ENCODE results near the gene EPN1. TPM values are rescaled to one million over a fixed set of nuclear protein-coding genes. Genes with fewer than 3 reads are reported as not detected.

The EPN1 gene
- total and polyA plus RNA-seq, 5 donors: 175 to 232 (median 205) TPM

DNA sequence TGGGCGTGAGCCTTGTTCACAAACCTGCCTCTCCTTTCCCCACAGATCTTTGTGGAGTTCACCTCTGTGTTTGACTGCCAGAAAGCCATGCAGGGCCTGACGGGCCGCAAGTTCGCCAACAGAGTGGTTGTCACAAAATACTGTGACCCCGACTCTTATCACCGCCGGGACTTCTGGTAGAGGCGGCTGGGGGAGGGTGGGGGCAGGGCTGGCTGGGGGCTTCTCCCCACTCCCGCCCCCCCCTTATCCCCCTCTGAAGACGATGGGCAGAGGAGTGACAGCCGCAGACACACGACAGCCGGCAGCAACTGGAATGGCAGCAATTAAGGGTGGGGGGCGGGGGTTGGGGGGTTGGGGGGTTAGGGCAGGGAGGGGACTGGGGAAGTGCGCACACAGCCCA lies 1.1 kb upstream of the EPN1 start:
- peaks cover 5% of the 10 kb centered on the region for H3K4me1 ChIP-seq (ENCODE audit: control insufficient read depth, insufficient read depth, low read length)
- ATAC-seq (no peak), DNase-seq (peak in 1 of 3 donors; percentile 46)
- intact Hi-C loops (cut with DNase I): no loop called here
- no peak overlapping the region for H3K4me3 ChIP-seq (ENCODE audit: low read length)
- H3K27ac ChIP-seq (ENCODE audit: low read length): no peak overlapping the region
- 70% methylated on average over 15 of the region's 15 CpGs for WGBS
- no peaks in the 10 kb centered on the region for H3K9me3 ChIP-seq (ENCODE audit: control insufficient read depth, low read length)
- H3K27me3 ChIP-seq (ENCODE audit: control insufficient read depth, insufficient read depth): no peaks in the 10 kb centered on the region

DNA sequence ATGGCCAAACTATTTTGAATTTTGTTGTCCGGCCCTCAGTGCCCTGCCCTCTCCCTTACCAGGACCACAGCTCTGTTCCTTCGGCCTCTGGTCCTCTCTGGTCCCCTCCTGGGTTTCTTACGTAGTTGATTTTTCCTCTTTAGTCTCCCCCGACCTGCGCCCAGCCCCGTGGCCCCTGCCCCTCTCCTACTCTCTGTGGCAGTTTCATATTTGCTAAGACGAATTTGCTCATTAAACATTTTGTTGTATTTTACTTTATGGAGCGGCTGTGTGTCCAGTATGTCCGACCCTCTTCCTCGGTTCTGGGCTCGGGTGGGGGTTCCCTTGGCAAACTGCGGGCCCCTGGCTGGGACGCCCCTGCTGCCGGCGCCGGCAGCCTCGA lies 576 bp upstream of the EPN1 start:
- DNase-seq (no peak), ATAC-seq (peak in 1 of 2 donors; percentile 2)
- H3K4me1 ChIP-seq (ENCODE audit: control insufficient read depth, insufficient read depth, low read length): peaks cover 5% of the 10 kb centered on the region
- no peaks in the 10 kb centered on the region for H3K27me3 ChIP-seq (ENCODE audit: control insufficient read depth, insufficient read depth)
- H3K9me3 ChIP-seq (ENCODE audit: control insufficient read depth, low read length): no peaks in the 10 kb centered on the region
- intact Hi-C loops (cut with DNase I): no loop called here
- peak overlapping the region; percentile 17 for H3K4me3 ChIP-seq (ENCODE audit: low read length)
- H3K27ac ChIP-seq (ENCODE audit: low read length): peak overlapping the region; percentile 9
- 23% methylated on average over 17 of the region's 17 CpGs for WGBS

DNA sequence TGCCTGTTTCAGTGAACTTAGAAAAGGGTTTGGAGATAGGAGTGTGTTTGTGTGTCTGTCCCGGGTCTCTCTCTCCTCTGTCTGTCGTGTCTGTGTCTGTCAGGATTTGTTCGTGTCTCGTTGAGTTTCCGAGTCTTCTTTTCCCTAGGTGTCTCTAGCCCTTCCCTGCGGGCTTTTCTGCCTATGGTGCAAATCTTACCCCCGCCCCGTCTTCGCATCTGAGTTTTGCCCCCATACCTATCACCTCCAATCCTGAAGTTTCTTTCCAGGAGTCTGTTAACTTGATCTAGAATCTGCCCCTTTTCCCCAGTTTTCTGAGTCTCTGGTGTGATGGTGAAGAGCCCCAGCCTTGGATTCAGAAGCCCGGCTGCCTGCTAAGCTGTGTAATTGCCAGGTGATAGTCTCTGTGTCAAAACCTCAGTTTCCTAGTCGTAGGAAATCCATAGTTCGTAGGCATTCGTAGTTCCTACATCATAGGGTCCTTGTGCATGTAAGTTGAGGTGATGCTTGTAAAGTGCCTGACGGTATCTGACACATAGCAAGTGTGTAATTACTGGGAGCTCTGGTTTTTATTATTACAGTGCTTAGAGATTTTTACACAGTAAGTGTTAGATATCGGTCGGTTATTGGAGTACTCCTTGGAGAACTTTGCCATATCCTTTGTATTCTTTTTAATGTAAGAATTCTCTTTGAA lies 782 bp downstream of the EPN1 start:
- intact Hi-C loops (cut with DNase I): no loop called here
- no peaks in the 10 kb centered on the region for H3K9me3 ChIP-seq (ENCODE audit: control insufficient read depth, low read length)
- H3K27me3 ChIP-seq (ENCODE audit: control insufficient read depth, insufficient read depth): no peaks in the 10 kb centered on the region
- peak overlapping the region; percentile 79 for H3K4me3 ChIP-seq (ENCODE audit: low read length)
- peak in 1 of 3 donors; percentile 14 for DNase-seq
- ATAC-seq: no peak
- WGBS: 9% methylated on average over 16 of the region's 16 CpGs
- peaks cover 5% of the 10 kb centered on the region for H3K4me1 ChIP-seq (ENCODE audit: control insufficient read depth, insufficient read depth, low read length)
- H3K27ac ChIP-seq (ENCODE audit: low read length): peak overlapping the region; percentile 84

DNA sequence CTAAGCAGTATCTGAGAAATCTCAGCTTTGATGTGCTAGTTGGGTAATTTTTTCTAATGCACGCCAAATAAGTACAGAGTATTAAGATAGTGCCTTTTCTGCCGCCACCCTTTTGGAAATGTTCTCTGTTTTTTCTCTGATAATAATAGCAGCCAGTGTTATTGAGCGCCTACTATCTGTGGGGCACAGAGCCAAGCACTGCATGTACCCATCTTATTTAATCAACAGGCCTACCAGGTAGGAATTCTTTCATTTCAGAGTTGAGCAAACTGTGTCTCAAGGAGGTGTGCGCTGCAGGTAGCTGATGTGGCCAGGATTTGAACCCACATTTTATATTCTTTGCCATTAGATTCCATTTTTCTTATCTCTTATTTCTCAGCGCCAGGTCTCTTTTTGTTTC lies 1.4 kb downstream of the EPN1 start:
- Histone ChIP-seq H3K4me3 (ENCODE audit: low read length) (peak overlapping the region; percentile 79), H3K4me1 (ENCODE audit: control insufficient read depth, insufficient read depth, low read length) (peaks cover 5% of the 10 kb centered on the region), H3K27ac (ENCODE audit: low read length) (peak overlapping the region; percentile 59), H3K9me3 (ENCODE audit: control insufficient read depth, low read length) (no peaks in the 10 kb centered on the region), H3K27me3 (ENCODE audit: control insufficient read depth, insufficient read depth) (no peaks in the 10 kb centered on the region)
- WGBS: 41% methylated on average over 5 of the region's 5 CpGs
- ATAC-seq (no peak), DNase-seq (peak in 2 of 3 donors; percentile 42 to 76)
- intact Hi-C loops (cut with DNase I): no loop called here

DNA sequence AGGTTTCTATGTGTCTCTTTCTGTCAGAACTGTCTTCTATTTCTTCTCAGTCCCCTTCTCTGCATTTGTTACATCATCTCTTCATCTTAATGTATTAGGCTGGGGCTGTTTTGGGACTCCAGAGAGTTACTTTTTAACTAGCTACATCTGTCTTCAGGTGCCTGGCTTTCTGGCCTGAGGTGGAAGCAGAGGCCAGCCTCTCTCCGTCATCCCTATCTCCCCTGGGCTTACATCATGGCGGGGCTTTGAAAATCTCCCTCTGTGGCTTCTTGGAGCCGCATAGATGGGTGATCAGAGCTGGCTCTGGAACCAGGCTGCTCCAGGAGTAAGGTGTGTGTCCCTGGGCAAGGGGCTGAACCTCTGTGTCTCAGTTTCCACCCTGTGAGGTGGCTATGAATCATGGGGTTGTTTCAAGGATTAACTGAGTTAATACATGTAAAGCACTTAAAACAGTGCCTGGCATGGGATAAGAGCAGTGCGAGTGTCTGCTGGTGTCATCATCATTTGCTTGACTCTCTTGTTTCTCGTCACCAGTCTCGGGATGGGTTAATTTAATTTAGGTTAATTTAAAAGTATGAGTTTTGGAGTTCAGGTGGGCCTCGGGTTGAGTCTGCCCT lies 2.0 kb downstream of the EPN1 start:
- peaks cover 5% of the 10 kb centered on the region for H3K4me1 ChIP-seq (ENCODE audit: control insufficient read depth, insufficient read depth, low read length)
- H3K4me3 ChIP-seq (ENCODE audit: low read length): peak overlapping the region; percentile 79

DNA sequence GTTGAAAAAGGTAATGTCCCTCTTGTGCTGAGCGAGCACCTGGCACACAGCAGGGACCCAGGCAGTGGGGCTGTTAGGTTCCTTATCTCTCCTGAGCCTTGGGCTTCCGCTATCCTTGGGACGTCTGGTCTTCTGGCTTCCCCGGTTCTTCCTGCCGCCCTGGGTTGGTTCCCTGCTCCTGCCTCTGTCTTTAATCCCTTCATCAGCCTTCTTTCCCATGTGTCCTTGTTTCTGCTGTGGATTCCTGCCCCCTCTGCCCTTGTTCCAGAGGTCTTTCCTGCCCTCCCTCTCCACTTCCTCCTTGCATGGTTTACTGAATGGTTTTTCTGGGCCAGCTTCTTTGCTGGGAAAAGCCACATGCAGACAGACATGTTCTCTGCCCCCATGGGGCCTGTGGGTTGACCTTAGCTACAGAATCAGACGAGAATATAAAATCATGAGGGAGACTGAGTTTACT lies 2.6 kb downstream of the EPN1 start:
- Histone ChIP-seq H3K4me3 (ENCODE audit: low read length) (no peak overlapping the region), H3K27me3 (ENCODE audit: control insufficient read depth, insufficient read depth) (no peaks in the 10 kb centered on the region), H3K9me3 (ENCODE audit: control insufficient read depth, low read length) (no peaks in the 10 kb centered on the region), H3K27ac (ENCODE audit: low read length) (peak overlapping the region; percentile 59), H3K4me1 (ENCODE audit: control insufficient read depth, insufficient read depth, low read length) (peaks cover 5% of the 10 kb centered on the region)
- WGBS: 36% methylated on average over 6 of the region's 6 CpGs
- DNase-seq (peak in 1 of 3 donors; percentile 39), ATAC-seq (peak in 1 of 2 donors; percentile 2)
- intact Hi-C loops (cut with DNase I): no loop called here

More for the DNA sequence above, 2.0 kb downstream of the EPN1 start:
- H3K9me3 ChIP-seq (ENCODE audit: control insufficient read depth, low read length): no peaks in the 10 kb centered on the region
- WGBS: 69% methylated on average over 7 of the region's 7 CpGs
- intact Hi-C loops (cut with DNase I): no loop called here
- ATAC-seq: no peak
- no peaks in the 10 kb centered on the region for H3K27me3 ChIP-seq (ENCODE audit: control insufficient read depth, insufficient read depth)
- H3K27ac ChIP-seq (ENCODE audit: low read length): peak overlapping the region; percentile 59
- DNase-seq: peak in 1 of 3 donors; percentile 2

DNA sequence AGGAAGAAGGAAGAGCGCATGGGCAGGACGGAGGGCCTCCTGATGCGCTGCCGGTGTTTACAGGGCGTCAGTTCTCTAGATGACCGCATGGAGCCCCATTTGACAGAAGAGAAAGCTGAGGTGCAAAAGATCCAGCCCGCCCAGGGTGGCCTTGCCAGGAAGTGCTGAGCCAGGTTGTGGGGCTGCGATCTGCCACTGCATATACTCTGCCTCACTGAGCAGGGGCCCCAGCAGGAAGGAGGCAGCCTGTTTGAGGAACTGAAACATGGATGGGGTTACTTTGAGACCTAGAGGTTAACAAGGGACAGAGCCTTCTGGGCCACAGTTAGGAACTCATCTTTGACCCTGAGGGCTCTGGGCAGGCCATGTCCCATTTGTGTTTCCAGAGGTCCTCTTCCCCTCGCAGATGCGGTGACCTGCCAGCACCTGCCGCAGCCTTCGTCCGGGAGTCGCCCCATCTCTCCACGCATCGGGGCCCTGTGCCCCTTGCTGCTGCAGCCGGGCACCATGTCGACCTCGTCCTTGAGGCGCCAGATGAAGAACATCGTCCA lies 3.2 kb downstream of the EPN1 start:
- Histone ChIP-seq H3K4me1 (ENCODE audit: control insufficient read depth, insufficient read depth, low read length) (peaks cover 5% of the 10 kb centered on the region), H3K27ac (ENCODE audit: low read length) (no peak overlapping the region), H3K4me3 (ENCODE audit: low read length) (no peak overlapping the region), H3K9me3 (ENCODE audit: control insufficient read depth, low read length) (no peaks in the 10 kb centered on the region), H3K27me3 (ENCODE audit: control insufficient read depth, insufficient read depth) (no peaks in the 10 kb centered on the region)
- intact Hi-C loops (cut with DNase I): no loop called here
- WGBS: 80% methylated on average over 21 of the region's 21 CpGs
- DNase-seq: peak in 2 of 3 donors; percentile 78 to 85
- ATAC-seq: peak in 1 of 2 donors; percentile 1

DNA sequence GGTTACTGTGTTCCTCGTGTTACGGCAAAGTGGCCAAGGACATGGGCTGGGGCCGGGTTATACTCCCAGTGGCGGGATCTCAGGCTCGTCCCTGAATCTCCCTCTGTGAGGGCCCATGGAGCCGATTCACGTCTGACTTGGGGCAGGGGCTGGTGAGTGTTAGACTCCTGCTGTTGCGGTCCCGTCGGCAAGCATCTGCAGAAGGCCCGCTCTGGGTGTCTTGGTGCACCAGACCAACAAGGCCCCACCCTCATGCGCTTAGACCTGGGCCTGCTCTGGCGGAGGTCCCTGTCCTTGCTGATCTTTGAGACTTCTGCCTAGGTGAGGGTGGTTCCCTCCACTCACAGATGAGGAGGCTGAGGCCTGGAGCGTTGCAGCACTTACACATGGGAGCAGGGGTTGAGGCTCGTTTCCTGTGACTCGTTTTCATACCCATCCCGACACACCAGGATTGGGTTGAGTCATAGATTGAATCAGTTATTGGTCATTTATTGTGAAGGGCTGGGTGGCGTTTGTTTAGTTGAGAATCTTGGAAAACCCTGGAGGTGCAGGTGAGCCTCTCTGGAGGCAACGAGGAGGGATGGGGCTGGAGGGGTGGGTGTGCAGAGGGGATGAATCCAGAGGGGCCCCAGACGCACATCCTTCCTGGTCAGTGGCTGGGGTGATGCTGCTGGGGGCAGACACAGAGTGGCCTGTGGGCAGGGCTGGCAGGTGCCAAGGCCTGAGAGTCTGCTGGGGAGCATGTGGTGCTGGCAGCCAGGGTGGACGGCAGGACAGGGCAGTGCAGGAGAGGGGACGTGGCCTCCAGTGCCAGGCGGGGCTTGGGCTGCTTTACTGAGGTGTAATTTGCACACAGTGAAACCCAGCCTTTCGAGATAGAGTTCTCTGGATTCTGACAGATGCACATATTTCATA lies 4.6 kb downstream of the EPN1 start:
- Histone ChIP-seq H3K4me3 (ENCODE audit: low read length) (no peak overlapping the region), H3K27ac (ENCODE audit: low read length) (no peak overlapping the region), H3K27me3 (ENCODE audit: control insufficient read depth, insufficient read depth) (no peaks in the 10 kb centered on the region), H3K9me3 (ENCODE audit: control insufficient read depth, low read length) (no peaks in the 10 kb centered on the region), H3K4me1 (ENCODE audit: control insufficient read depth, insufficient read depth, low read length) (peaks cover 5% of the 10 kb centered on the region)
- 85% methylated on average over 24 of the region's 24 CpGs for WGBS
- no peak for ATAC-seq
- DNase-seq: peak in 1 of 3 donors; percentile 62
- intact Hi-C loops (cut with DNase I): no loop called here

DNA sequence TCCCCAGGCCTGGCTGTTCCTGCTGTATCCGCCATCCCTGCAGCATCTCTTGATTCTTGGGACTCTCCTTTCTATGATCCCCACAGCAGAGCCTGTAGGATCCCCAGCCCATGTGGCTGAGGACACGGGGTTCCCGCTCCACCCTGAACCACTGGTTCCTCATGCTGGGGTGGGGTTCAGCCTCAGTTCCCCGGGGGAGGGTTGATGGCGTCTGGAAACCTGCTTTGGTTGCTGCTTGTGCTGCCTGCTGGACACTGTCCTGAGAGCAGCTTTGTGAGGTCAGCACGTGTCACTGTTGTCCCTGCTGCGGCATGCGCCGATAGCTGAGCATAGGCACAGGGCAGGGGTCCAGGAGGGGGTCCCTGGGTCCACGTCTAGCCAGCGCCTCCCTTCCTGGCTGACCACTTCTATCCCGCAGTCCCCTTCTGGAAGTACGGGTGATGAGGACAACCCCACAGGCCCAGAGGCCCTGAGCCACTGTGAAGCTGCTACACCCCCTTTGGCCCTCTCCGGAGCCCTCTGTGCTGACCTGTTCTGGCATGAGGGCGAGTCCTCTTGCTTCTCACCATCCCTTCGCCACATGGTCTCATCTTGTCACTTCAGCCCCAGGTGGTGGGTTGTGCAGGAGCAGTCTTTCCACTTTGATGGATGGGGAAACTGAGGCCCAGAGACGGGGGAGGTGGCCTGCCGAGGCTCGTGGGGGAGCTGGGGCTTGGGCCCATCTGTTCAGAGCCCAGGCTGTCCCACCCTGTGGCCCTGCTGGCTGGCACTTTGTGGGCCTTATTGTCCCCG lies 5.5 kb downstream of the EPN1 start:
- no peak overlapping the region for H3K4me3 ChIP-seq (ENCODE audit: low read length)
- no peaks in the 10 kb centered on the region for H3K9me3 ChIP-seq (ENCODE audit: control insufficient read depth, low read length)
- peak in 1 of 3 donors; percentile 53 for DNase-seq
- 90% methylated on average over 20 of the region's 20 CpGs for WGBS
- no peaks in the 10 kb centered on the region for H3K27me3 ChIP-seq (ENCODE audit: control insufficient read depth, insufficient read depth)
- H3K27ac ChIP-seq (ENCODE audit: low read length): no peak overlapping the region
- intact Hi-C loops (cut with DNase I): no loop called here
- H3K4me1 ChIP-seq (ENCODE audit: control insufficient read depth, insufficient read depth, low read length): peaks cover 5% of the 10 kb centered on the region
- ATAC-seq: no peak
